ENCODE results near the gene ZC3H12C.
A peak's percentile ranks its signal among the peaks of the same experiment; 100 is the strongest.

The ZC3H12C gene

DNA sequence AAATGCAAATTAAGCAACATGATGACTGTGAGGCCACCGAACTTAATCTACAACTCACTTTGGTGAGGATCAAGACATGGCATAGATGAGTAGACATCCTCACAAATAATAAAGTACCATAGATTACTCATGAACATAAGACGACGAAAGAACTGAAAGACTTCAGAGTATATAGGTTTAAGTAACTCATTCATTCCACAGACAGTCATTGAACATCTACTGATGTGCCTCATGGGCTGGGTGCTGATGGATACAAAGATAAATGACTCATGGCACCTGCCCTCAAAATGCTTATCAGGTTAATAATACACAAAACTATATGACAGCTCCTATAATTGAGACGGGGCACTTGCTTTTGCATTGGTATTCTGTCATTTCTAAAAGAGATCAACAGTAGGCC lies 63.3 kb downstream of the ZC3H12C start:
- no peak for DNase-seq

DNA sequence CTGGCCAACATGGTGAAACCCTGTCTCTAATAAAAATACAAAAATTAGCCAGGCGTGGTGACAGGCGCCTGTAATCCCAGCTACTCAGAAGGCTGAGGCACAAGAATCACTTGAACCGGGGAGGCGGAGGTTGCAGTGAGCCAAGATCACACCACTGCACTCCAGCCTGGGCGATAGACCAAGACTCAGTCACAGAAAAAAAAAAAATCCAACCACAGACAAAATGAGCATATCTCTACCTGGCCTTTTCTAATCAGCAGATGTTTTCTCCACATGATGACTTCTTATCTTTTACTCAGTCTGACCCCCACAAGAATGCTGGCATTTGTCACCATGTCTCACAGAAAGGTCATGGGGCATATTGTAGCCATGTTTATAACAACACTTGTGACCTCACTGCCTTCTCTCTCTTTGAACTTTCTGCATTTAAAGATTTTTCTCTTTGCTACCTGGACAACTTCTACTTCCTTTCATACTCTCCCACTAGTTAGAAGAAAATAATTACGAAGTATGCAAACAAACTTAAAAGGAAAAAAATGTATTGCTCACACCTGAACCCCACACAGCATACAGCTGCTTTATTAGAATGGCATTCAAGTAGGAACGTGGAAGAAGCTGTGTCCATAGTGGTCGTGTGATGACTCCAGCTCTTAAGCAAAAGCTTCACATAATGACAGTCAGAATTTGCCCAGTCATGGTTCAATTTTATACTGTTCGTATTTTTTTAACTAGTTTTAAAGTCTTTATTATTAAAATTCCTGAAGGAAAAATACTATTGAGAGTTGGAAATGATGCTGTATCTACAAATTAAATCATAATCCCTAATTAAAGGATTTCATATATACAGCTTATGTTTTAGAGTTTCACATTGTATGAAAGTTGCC lies 65.4 kb downstream of the ZC3H12C start:
- DNase-seq: no peak

DNA sequence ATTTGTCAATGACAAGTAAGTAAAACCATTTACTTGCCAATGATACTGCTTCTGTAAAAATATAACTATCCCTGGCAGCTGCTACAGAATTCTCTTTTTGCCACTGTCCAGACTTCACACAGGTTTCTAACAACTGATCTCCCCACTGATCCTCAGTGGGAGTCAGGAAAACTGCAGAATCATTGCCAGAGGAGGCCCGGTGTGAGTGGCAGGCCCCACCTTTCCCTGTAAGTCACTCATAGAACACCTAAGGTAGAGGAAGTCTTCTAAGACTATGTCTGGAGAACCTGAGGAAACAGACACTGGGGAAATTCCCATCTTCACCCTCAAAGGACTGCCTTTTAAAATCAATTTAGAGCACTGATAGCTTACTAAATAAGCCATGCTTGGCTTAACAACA lies 66.3 kb downstream of the ZC3H12C start:
- no peak for DNase-seq

DNA sequence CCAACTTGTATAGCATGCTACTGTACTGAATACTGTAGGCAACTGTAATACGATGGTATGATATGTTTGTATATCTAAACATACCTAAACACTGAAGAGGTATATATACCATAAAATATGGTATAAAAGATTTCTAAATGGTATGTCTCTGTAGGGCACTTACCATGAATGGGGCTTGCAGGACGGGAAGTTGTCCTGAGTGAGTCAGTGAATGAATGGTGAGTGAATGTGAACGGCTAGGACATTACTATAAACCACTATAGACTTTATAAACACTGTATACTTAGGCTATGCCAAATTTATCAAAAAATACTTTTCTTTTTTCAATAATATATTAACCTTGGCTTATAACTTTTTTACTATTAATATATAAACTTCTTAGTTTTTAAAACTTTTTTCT lies 66.8 kb downstream of the ZC3H12C start:
- DNase-seq: no peak

DNA sequence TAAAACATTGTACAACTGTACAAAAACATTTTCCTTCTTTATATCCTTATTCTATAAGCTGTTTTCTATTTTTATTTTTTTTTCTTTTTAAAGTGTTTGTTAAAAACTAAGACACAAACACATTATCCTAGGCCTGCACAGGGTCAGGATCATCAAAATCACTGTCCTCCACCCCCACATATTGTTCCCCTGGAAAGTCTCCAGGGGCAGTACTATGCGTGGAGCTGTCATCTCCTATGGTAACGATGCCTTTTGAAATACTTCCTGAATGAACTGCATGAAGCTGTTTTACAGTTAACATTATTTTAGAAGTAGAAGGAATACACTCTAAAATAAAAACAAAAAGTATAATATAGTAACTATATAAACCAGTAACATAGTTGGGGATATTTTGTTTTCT lies 67.2 kb downstream of the ZC3H12C start:
- DNase-seq: no peak

DNA sequence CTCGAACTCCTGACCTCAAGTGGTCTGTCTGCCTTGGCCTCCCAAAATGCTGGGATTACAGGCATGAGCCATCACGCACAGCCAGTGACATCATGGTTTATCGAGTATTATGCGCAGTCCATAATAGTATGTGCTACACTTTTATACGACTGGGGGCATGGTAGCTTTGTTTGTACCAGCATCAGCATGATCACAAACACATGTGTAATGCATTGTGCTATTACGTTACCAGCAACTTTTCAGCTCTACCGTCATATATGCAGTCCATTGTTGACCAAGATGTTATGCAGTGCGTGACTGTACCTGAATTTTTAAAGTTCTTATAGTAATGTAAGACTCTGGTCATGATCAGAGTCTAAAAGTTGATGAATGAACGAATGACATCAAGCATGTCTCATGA lies 67.9 kb downstream of the ZC3H12C start:
- no peak for DNase-seq

DNA sequence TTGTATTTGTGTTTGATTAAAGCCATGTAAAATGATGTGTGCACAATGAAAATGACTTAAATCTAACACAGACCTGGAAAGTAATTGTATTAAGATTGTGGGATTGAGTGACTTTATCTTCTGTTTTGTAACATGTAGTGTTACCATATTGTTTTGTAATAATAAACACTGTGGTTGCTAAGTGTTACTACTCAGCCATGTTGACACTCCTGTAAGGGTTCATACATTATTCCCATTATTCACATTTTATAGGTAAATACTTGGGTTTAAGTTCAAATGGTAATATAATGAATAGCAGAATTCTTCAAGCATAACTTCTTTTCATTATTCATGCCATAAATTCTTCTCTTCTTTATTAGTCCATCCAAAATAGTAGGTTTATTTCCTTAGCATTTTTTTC lies 69.0 kb downstream of the ZC3H12C start:
- DNase-seq: no peak

DNA sequence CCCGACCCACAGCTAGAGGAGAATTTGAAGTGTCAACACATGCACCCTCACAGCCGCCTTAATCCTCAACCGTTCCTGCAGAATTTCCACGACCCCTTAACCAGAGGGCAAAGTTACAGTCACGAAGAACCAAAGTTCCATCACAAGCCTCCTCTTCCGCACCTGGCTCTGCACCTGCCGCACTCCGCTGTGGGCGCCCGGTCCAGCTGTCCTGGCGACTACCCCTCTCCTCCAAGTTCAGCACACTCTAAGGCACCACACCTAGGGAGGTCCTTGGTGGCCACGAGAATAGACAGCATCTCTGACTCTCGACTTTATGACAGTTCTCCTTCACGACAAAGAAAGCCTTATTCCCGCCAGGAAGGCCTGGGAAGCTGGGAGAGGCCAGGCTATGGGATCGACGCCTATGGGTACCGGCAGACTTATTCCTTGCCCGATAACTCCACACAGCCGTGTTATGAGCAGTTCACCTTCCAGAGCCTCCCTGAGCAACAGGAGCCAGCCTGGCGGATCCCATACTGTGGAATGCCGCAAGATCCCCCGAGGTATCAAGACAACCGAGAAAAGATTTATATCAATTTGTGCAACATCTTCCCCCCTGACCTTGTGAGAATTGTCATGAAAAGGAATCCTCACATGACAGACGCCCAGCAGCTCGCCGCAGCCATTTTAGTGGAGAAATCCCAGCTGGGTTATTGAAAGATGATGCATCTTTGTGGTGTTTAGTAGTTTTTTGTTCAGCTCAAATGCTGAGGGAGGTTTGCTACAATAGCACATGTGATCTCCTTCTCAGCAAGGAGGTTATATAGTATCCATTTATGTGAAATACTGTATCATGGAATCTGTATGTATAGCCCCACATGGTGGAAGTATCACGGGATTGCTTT lies 72.1 kb downstream of the ZC3H12C start:
- DNase-seq: no peak

DNA sequence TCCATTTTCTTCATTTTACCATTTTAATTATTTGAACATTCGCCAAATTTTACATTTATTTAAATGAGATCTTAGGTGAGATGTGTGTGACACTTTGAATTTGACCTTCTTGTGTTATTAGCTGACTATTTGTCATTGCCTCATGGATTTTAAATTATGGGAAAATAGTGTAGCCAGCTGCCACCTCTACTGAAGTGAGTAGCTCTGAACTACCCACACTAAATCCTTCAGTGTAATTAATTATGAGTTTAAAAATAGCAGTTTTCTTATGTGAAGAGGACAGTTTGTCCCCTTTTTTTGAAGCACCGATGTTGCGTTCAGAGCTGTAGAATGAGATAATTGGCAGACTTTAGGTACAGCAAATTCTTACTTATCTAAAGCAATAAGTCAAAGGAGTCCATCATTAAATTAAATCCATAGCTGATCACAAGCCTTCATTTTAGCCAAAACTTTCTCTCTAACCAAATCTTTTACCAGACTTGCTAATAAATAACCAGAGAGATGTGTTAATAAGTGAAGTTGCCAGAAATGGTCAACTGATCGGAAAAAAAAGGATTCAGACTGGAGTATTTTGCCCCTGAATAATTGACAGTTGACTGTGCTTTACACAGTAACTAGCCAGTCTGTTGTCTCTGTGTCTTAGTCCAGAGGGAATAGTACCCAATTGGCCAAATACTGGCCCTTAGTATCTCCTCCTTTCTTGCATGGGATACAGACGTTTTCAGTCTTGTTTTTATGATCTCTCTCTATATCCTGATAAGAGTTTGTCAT lies 75.0 kb downstream of the ZC3H12C start:
- no peak for DNase-seq

DNA sequence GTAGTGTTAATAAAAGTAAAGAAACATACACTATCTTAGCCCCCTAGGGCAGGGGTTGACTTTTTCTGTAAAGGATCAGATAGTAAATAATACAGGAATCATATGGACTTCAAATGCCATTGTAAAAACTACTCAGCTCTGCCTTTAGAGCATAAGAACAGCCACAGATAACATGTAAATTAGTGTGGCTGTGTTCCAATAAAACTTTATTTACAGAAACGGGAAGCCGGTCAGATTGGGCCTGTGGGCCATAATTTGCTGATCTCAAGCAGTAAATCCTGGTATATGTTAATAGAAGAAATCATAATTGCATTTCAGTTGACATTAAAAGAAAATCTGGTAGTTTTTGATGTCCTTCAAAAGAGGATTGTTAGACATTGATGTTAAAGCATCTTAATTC lies 76.5 kb downstream of the ZC3H12C start:
- DNase-seq: no peak

DNA sequence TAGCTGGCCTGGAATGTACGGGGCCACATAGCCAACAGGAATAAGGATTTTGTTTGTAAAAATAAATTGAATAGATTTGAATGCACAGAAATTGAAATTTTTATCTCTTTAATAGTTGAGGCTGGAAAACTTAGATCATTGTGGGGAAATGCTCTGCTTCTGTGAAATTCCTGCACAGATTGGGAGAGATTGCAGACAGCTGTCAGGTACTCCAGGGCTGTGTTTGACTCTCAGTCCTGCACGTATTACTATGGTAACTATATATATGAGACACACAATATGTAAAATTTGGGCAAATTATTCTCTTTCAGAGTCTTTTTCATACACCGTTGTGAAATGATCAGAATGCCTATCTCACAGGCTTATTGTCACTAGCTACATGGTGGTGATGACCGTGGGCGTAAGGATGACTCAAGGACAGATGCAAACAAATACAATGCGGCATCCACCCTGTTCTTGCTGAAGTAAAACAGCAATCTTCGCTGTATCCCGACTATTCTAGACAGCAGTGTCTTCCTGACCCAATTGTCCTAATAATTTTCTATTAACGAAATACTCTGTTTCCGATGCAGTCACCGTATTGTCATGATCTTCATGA lies 79.4 kb downstream of the ZC3H12C start:
- DNase-seq: no peak

DNA sequence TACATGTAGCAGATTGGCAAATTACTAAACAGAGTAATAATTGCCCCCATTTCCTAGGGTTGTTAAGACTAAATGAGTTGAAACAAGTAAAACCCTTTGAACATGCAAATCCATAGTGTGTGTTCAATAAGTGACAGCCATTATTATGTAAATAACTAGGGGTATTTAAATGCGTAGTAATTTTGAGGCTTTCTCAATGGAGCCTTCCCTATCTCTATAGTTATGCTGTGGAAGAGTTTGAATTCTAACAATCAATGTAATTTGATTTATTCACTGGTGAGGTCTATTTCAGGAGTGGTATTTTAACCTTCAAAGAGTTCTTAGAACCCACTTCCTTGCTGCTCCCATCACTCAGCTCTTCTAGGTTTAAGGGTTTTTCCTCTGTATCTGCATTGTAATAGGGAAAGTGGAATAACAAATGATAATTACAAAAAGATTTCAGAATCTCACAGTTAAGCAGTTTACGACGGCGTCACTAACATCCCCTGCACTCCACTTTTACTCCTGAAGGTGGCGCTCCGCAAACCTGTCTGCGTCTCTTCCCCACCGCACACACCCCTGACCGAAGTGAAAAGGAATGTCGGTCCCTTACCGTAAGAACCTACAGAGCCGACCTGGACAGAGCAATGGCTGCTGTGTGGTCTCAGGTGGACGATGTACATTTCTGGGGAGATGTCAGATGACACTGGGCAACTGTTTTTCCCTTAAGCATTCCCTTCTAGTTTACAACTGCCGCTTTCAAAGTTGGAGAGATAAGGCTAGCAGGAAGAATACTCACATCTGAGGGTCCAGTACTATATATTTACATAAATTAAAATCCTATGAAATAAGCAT lies 80.8 kb downstream of the ZC3H12C start:
- DNase-seq: peak; percentile 54

DNA sequence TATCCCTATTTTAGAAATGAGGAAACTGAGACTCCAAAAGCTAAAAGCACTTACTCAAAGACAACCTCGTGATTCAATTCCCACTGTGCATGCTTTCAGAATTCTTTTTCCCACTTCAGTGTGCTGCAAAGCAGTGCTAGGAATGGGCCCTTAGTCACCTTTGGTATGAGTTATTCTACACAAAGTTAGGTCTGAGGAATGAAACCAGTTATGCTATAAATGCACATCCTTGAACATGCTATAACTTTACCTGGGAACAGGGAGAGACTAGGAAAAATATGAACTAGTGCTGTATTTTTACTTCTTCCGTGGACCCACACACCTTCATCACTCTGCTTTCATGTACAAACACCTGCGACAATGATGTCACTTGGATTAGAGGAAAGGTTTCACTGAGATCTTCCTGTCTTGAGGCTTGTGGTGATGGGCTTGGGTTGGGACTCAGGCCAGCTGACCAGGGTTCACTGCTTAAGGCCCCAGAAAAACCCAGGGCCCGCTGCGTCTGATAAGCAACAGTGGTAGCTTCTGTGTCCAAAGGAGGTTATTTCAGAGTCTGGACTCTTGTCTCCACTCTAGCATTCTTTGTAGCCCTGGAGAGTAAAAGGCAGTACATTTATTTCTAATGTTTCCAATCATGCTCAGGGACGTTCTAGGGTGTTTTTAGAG lies 81.6 kb downstream of the ZC3H12C start:
- no peak for DNase-seq

DNA sequence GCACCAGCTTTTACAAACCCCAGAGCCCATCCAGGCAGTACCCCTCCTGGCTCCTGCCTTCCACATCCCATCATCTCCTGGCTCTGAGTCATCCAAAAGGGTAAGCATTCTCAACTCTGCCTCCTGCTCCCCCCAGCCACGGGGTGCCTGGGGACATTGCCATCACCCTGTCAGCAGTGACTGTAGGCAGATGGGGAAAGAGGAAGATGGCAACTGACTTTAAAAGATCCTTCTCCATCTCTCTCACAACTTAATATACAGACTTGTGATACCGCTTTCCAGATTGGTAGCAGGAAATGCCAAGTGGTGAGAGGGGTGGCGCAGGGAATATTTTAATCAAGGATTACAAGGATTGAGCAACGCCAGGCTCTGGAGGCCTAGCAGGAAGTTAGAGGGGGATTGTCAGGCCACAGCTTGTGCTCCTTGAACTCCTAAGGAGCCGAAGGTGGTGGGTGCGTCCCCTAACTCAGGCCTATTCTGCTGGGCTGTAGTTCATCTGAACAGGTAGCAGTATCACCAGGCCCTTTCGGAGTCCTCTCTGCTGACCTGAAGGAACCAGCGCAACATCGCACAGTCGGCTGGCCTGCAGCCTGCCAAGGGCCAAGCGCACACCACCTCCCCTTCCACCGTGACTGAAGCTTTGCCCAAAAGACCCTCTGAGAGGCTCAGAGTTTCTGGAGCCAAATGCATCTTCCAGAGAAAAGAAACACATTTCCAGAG lies 83.3 kb downstream of the ZC3H12C start:
- no peak for DNase-seq

DNA sequence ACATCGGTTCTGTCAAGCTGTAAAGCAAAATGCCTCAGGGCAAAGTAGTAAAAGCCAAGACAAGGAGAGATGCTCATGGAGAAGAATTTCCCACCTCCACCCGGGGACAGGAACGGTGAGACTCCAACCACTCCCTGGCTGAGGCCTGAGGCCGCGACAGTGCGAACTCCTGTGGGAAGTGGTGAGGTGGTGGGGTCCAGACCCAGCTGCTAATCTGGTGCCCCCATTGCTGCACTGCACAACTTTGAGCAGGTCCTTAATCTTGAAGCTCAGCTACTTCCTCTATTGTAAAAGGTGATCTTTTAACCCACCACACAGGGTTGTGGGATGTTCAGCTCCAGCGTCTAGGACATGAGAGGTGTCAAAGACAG lies 83.9 kb downstream of the ZC3H12C start:
- DNase-seq: no peak

DNA sequence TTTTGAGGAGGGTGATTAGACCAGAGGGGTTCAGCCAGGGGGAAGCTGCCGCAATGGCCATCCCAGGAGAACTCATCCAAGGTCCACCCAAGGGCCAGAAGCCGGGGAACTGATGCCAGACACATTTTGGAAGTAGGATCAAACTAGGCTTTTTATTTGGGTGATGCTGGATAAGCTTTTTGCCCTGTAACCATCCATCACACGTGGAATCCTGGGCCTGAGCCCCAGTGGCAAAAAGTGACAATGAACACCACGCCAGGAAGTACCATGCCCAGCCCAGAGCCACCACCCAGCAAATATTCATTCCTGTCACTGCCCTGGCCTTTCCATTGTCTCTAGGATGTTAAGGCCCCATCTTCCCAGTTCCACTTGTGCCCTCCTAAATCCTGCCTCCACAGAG lies 85.9 kb downstream of the ZC3H12C start:
- no peak for DNase-seq

DNA sequence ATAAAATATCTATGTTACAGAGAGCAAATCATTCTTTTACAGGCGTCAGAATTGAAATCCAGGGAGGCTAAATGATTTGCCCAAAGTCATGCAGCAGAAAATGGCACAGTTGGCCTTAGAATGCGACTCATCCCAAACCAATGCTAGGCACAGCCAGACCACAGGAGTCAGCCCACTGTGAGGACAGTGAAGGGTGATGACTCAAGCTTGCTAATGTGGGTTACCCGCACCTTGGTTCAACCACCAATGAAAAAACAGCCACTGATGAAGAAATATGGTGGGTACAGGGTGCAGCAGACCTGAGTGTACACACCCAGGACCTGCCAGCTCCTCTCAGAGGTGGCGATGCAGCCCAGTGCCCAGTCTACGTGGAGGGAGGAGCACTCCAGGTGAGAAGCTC lies 89.7 kb downstream of the ZC3H12C start:
- DNase-seq: no peak

DNA sequence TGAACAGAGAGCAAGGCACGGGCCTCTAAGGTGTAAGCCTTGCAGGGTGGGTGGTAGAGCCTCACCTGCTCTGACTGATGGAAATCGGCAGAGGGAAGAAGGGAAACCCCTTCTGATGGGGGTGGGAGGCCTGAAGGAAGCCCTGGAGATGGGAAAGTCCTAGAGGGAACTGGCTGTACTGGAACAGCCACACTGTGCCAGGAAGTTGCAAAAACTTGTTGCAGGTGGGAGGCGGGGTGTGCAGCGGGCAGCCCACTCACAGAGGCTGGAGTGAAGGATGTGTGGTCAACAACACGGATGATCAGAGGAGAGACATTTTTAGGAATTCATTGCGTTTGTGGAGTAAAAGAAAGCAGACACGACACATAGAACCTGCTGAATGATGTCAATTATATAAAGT lies 91.3 kb downstream of the ZC3H12C start:
- DNase-seq: no peak

DNA sequence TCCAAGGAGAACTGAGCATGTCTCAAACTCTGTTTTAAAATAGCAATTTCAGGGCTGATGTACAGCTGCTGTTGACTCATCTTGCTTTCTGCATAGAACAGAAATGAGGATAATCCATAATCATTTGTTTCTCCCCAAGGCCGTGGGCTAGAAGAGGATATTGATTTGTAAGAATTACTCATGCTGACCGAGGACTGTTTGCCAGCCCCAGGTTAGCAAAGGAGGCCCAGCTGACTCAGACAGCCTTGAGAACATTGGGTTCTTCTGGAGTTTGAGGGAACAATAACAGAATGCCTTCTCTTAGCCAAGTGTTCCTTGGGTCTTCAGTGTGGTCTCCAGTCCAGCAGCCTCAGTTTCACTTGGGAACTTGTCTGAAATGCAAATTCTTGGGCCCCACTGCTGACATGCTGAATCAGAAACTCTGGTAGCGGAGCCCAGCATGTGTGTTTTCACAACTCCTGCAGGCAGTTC lies 92.0 kb downstream of the ZC3H12C start:
- no peak for DNase-seq

DNA sequence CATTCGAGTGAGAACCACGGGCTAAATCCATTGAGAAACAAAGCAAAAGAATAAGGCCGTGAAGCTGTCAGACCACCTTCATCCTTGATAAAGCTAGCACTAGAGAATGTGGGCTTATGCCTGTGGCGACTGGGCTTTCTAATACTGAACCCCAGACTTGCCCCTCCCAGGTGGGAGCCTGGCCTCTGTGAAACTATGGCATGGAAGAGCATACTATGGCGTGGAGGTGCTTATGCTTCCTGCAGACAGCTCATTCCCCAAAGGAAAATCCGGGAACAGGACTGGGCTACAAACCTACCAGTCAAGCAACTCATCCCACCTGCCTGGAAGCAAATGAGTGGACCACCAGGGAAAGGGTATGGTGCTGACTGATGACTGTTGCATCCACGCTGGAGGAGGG lies 92.4 kb downstream of the ZC3H12C start:
- DNase-seq: no peak

DNA sequence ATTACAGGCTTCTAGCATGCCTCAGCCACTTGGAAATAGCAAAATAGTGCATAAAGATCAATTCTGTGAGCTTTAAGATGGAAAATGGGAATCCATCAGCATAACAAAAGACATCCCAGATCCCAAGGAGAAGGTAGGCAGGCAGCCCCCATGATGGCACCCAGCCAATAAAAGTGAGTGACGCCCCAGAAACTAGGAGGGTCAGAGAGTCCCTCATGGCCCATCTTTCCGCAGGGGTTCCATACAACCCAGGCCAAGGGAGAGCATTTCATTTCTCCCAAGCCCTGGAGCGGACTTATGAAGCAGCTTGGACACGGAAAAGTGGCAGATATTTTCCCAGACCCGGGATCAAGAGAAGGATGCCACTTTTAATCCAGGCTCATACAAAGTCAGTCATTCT lies 93.3 kb downstream of the ZC3H12C start:
- DNase-seq: no peak

Data from hematopoietic multipotent progenitor cell treated with erythropoietin and hydrocortisone succinate and interleukin-3 and kit ligand, for 8 days (in vitro differentiated cells).